ENCODE data around the gene RPS6KA3. TPM values are rescaled to one million over a fixed set of nuclear protein-coding genes. Genes with fewer than 3 reads are reported as not detected.

The RPS6KA3 gene
- total RNA-seq, 4 donors from 2014 or later = 36.1 to 41.6 (median 39.0) TPM

DNA sequence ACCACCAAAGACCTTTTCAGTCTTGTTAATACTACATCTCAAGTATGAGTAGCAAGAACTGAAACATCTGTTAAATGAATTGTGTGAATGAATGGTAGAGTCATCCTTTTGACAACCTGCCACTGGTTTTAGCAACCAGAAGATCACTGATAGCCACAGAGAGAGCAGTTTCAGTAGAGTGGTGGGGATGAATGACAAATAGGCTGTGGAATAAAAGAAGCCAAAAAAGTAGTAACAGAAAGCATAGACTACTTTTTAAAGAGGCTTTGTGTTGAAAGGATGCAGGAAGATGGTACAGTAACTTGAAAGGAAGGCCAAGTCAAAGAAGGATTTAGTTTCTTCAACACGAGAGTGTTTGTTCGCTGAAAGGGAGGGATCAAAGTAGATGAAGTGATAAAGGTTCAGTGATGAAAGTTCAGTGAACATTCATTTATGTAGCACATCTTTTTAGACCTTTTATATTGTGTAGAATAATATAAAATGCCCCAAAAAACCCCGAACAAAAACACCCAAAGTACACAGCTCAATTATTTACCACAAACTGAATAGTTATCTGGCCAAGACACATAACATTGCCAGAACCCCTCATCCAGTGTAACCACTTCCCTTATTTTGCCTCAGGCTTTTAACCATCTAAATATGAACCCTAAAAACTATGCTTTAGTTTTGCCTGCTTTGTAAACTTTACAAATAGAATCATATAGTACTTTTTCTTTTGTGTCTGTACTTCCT is 84.9 kb downstream of the RPS6KA3 start:
- H3K4me3 ChIP-seq = no peak overlapping the region
- no peaks in the 10 kb centered on the region for H3K27me3 ChIP-seq
- WGBS = 67% methylated on average over 3 of the region's 3 CpGs
- intact Hi-C loops (cut with DNase I) = no loop called here
- no peaks in the 10 kb centered on the region for H3K9me3 ChIP-seq
- no peak overlapping the region for H3K27ac ChIP-seq (replicated peaks in 1 of 4)
- no peaks in the 10 kb centered on the region for H3K4me1 ChIP-seq
- no peak for TF ChIP-seq POLR2AphosphoS5 (IDR thresholded peaks at IDR 0.05)
- no peak for TF ChIP-seq EP300 (IDR thresholded peaks at IDR 0.05)
- TF ChIP-seq, protein P1, sequence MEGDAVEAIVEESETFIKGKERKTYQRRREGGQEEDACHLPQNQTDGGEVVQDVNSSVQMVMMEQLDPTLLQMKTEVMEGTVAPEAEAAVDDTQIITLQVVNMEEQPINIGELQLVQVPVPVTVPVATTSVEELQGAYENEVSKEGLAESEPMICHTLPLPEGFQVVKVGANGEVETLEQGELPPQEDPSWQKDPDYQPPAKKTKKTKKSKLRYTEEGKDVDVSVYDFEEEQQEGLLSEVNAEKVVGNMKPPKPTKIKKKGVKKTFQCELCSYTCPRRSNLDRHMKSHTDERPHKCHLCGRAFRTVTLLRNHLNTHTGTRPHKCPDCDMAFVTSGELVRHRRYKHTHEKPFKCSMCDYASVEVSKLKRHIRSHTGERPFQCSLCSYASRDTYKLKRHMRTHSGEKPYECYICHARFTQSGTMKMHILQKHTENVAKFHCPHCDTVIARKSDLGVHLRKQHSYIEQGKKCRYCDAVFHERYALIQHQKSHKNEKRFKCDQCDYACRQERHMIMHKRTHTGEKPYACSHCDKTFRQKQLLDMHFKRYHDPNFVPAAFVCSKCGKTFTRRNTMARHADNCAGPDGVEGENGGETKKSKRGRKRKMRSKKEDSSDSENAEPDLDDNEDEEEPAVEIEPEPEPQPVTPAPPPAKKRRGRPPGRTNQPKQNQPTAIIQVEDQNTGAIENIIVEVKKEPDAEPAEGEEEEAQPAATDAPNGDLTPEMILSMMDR (IDR thresholded peaks at IDR 0.05) = no peak
- TF ChIP-seq POLR2A (IDR thresholded peaks at IDR 0.05; ENCODE audit: low read depth) = no peak
- peaks cover 0 to 33% (median 11%) of the 10 kb centered on the region in 4 donors for H3K36me3 ChIP-seq
- DNase-seq (ENCODE audit: extremely low spot score) = no peak

- DNase-seq (ENCODE audit: extremely low spot score) = no peak
- no peak overlapping the region for H3K4me3 ChIP-seq
- H3K27ac ChIP-seq (replicated peaks in 1 of 4) = no peak overlapping the region
- no peaks in the 10 kb centered on the region for H3K27me3 ChIP-seq
- H3K4me1 ChIP-seq = no peaks in the 10 kb centered on the region
- H3K36me3 ChIP-seq = peaks cover 6 to 50% (median 27%) of the 10 kb centered on the region in 4 donors
- TF ChIP-seq, protein P1 (IDR thresholded peaks at IDR 0.05) = no peak
- TF ChIP-seq EP300 (IDR thresholded peaks at IDR 0.05) (no peak), POLR2A (IDR thresholded peaks at IDR 0.05; ENCODE audit: low read depth) (no peak), POLR2AphosphoS5 (IDR thresholded peaks at IDR 0.05) (no peak)
- intact Hi-C loops (cut with DNase I) = no loop called here
- no peaks in the 10 kb centered on the region for H3K9me3 ChIP-seq
Measured at GRCh38 chrX:20177093-20177492, 89.6 kb downstream of the RPS6KA3 start.

DNA sequence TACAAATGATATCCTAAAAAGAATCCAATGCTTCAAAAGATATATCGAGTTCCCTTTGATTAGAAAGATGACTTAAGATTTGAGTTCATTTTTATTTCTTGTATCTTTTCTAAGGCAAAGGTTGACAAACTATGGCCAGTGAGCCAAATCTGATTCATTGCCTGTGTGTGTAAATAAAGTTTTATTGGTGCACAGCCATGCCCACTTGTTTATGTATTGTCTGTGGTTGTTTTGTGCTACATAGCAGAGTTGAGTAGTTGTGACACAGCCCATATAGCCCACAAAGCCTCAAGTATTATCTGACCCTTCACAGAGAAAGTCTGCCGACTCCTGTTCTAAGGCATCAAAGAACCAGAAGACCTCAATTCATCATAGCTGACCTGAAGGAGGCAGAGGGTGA is 92.9 kb downstream of the RPS6KA3 start:
- Histone ChIP-seq H3K27me3 (no peaks in the 10 kb centered on the region), H3K4me3 (no peak overlapping the region), H3K27ac (replicated peaks in 1 of 4) (no peak overlapping the region), H3K9me3 (no peaks in the 10 kb centered on the region), H3K36me3 (peaks cover 10 to 68% (median 37%) of the 10 kb centered on the region in 4 donors), H3K4me1 (no peaks in the 10 kb centered on the region)
- no peak for DNase-seq (ENCODE audit: extremely low spot score)
- intact Hi-C loops (cut with DNase I) = no loop called here
- WGBS = 89% methylated on average over 2 of the region's 2 CpGs
- TF ChIP-seq EP300 (IDR thresholded peaks at IDR 0.05) = no peak
- TF ChIP-seq POLR2AphosphoS5 (IDR thresholded peaks at IDR 0.05) = no peak
- TF ChIP-seq, protein P1 (IDR thresholded peaks at IDR 0.05) = no peak
- no peak for TF ChIP-seq POLR2A (IDR thresholded peaks at IDR 0.05; ENCODE audit: low read depth)

GRCh38 chrX:20173313-20173712 is 93.4 kb downstream of the RPS6KA3 start:
- Histone ChIP-seq H3K36me3 (peaks cover 12 to 71% (median 40%) of the 10 kb centered on the region in 4 donors), H3K4me1 (no peaks in the 10 kb centered on the region), H3K4me3 (no peak overlapping the region), H3K27me3 (no peaks in the 10 kb centered on the region), H3K27ac (replicated peaks in 1 of 4) (no peak overlapping the region), H3K9me3 (no peaks in the 10 kb centered on the region)
- WGBS = 80% methylated on average over 2 of the region's 2 CpGs
- DNase-seq (ENCODE audit: extremely low spot score) = no peak
- no peak for TF ChIP-seq POLR2A (IDR thresholded peaks at IDR 0.05; ENCODE audit: low read depth)
- TF ChIP-seq, protein P1 (IDR thresholded peaks at IDR 0.05) = no peak
- TF ChIP-seq EP300 (IDR thresholded peaks at IDR 0.05) = no peak
- TF ChIP-seq POLR2AphosphoS5 (IDR thresholded peaks at IDR 0.05) = no peak
- intact Hi-C loops (cut with DNase I) = no loop called here
